GM18519 (cell line): ENCODE data around the gene STRIT1.
"Not testable (repeated sequence)": the region's sequence is repeated elsewhere in the genome, so short reads cannot be mapped to it uniquely, and the experiment has no call there.

Source experiments
- ATAC-seq: cut with Tn5 transposase; IDR thresholded peaks from one replicate; pipeline ENCODE4 v1.9.1; 2021; ENCODE audit warnings: mild to moderate bottlenecking, moderate library complexity; ENCODE audit not compliant: unreplicated experiment, low FRiP score

Gene STRIT1

DNA sequence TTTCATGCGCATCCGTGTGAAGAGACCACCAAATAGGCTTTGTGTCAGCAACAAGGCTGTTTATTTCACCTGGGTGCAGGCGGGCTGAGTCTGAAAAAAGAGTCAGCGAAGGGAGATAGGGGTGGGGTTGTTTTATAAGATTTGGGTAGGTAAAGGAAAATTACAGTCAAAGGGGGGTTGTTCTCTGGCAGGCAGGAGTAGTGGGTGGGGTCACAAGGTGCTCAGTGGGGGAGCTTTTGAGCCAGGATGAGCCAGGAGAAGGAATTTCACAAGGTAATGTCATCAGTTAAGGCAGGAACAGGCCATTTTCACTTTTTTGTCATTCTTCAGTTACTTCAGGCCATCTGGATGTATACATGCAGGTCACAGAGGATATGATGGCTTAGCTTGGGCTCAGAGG is 19.0 kb downstream of the STRIT1 start:
- ATAC-seq, result not testable (repeated sequence)

DNA sequence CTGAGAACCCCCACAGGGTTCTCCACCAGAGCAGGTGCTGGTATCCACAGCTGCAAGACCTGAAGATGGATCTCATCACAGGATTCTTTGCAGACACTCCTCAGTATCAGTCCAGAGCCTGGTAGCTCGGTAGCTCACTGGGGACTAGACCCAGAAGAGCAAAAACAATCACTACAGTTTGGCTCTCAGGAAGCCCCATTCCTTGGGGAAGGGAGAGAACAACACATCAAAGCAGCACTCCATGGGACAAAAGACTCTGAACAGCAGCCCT is 22.2 kb downstream of the STRIT1 start:
- ATAC-seq, result no peak

DNA sequence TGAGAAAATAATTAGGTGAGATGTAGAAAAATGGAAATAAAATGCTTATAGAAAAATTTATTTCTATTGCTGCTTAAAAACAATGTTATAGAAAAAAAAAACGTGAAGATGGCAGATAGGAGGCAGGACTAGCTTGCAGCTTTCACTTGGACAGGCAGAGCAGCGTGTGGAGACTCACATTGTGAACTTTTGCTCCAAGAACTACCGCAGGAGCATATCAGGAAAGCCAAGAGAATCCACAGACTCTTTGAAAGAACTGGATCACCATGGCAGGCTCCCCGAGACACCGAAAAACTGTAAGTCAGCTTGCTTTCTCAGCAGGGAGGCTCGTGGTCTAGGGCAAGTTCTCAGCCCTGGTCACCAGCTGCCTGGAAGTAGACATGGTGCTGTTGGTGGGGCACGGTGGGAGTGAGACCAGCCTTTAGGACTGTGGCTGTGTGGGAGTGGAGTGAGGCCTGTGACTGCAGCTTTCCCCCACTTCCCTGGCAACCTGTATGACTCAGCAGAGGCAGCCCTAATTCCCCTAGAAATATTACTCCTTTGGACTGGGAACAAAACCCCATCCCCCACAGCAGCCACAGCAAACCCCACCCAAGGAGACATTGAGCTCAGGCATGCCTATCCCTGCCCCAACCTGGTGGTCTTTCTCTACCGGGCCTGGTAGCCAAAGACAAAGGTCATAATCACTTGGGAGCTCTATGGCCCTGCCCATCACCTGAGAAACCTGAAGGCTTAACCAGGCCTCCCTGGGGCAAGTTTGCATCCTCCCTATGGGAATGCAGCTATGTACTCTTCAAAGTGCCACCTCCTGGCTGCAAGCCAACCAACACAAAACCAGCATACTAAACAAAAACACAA is 22.8 kb downstream of the STRIT1 start:
- no peak for ATAC-seq

DNA sequence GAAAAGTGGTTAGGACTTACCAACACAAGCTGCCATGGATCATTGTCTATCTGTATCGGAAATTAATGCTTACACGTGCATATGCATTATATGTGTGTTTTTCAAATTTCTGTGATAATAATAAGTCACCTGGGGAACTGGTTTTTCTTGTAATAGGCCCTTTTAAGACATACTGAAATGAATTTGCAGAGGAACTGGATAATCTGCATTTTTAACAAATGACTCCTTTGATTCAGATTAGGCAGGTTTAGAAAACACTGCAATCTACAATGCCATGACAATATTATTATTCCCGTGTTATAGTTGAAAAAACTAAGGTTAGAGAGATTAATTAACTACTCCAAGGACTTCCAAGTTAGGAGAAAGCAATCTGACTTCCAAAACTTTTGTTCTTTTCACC is 23.4 kb downstream of the STRIT1 start:
- ATAC-seq, result no peak

DNA sequence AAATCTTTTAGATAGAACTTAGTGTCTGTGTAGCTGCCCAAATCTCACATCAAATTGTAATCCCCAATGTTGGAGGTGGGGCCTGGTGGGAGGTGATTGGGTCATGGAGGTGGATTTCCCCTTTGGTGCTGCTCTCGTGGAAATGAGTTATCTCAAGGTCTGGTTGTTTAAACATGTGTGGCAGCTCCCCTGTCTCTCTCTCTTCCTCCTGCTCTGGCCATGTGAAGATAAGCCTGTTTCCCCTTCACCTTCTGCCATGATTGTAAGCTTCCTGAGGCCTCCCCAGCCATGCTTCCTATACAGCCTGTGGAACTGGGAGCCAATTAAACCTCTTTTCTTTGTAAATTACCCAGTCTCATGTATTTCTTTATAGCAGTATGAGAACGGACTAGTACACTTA is 30.6 kb downstream of the STRIT1 start:
- not testable (repeated sequence) for ATAC-seq

DNA sequence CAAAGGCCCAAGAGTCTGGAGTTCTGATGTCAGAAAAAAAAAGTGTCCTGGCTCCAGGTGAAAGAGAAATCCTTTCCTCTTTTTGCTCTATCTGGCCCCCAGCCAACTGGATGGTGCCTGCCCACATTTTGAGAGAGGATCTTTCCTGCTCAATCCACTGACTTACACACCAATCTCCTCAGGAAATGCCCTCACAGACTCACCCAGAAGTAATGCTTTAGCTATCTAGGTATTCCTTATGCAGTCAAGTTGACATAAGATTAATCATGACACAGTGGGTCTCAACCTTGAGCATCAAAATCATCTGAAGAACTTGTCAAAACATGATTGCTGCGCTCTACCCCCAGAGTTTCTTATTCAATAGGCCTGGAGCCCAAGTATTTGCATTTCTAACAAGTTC is 31.2 kb downstream of the STRIT1 start:
- ATAC-seq, result no peak

DNA sequence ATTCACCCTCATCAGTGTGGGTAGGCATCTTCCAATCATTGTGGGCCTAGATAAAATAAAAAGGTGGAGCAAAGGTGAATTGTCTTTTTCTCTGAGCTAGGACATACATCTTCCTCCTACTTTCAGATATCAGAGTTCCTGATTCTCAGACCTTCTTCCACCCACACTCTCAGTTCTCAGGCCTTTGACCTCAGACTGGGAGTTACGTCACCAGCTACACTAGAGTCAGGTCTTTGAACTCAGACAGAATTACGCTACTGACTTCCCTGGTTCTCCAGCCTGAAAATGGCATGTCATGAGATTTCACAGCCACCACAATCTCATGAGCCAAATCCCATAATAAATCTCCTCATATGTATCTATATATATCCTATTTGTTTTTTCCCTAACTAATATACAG is 39.0 kb downstream of the STRIT1 start:
- ATAC-seq, result no peak

DNA sequence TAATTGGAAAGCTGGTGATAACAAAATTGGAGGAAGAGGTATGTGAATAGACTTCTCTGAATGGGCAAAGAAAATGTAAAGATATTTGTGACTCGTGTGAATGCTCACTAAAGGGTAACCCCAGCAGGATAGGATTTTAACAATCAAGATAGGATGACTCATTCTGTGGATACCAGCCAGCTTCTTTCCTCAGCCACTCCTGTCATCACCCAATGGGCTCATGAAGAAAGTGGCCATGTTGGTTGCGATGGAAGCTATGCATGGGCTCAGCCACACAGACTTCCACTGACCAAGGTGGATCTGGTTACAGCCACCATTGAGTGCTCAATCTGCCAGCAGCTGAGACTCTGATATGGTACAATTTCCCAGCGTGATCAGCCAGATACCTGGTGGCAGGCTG is 40.9 kb downstream of the STRIT1 start:
- ATAC-seq, result no peak

DNA sequence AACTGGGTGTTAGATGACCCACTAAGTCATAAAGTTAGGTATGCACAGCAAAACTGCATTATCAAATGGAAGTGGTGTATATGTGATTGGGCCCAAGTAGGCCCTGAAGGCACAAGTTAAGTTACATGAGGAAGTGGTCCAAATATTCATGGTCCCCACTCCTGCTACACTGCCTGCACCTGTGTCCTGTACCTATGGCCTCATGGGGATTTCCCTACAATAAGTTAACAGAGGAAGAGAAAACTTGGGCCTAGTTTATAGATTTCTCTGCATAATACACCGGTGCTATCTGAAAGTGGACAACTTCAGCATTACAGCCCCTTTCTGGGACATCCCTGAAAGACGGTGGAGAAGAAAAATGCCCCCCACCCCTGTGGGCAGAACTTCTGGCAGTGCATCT is 41.5 kb downstream of the STRIT1 start:
- ATAC-seq, result no peak

DNA sequence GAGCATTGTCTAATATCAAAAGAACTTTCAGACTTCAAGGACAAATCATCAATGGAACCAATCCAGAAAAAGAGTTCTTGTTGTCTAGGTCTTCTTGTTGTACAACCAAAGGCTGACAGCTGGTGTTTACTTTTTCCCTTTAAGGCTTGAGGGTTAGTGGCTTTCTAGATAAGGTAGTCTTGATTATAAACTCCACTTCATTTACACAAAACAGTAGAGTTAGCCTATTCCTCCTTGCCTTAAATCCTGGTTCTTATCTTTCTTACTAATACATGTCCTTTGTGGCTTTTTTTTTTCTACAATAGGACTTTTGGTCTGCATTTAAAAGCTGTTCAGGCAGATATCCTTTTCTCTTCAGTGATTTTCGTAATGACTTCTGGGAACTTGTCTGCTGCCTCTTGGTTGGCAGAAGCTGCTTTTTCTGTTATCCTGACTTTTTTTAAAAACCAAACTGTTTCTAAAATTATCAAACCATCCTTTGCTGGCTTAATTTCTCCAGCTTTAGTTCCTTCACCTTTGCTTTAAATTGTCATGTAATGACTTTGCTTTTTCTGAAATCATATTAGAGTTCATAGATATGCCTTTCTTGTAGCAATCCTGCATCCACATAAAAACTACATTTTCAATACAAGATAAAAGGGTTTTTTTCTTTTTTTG is 44.8 kb downstream of the STRIT1 start:
- no peak for ATAC-seq

DNA sequence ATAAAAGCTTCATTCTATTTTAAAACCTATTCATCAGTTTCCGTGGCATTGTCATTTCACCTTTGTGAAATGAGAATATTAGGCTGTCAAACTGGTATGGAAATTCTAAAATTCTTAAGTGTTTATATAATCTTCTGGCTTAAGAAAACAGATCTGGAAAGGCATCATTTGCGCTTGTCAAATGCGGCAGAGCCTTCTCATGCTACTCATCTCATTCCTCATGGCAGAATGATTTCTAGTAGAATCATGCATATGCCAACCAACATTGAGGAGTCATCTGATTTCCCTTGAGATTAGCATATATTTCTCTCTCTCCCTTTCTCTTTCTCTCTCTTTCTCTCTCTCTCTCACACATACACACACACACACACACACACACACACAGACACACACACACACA is 48.8 kb downstream of the STRIT1 start:
- no peak for ATAC-seq

DNA sequence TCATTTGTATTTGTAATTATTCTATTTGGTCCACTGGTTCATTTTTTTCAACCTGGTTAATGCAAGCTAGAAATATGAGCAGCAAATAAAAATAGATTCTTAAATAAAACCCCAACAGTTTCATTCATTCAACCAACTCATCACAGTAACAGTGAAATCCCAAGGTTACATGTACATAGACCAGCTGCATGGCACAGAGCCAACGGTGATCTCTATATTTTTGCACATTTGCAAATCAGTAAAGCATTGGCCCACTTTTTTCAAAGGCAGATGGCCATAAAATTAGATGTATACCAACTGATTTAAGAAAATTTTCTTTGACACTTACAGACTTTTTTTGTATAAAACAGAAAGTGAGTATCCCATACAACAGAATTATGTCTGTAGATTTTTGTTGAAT is 49.3 kb downstream of the STRIT1 start:
- ATAC-seq, result no peak

DNA sequence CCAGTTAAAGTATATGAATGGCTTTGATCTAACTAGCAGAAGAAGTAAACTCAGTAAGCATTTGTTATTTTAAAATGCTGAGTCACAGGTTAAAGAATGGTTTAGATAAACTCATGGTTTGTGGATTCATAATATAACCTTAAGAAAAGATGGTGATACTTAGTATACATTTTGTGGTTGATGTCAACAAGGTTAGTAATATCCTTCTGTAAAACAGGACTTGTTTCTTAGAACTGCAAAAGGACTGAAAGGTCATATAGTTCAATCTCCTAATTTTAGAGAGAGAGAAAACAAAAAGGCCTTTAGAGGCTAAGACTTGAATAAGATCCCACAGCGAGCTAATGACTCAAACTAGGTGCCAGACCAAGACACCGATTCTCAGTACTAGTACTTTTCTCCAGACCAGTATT is 50.0 kb downstream of the STRIT1 start:
- peak; percentile 39 for ATAC-seq

DNA sequence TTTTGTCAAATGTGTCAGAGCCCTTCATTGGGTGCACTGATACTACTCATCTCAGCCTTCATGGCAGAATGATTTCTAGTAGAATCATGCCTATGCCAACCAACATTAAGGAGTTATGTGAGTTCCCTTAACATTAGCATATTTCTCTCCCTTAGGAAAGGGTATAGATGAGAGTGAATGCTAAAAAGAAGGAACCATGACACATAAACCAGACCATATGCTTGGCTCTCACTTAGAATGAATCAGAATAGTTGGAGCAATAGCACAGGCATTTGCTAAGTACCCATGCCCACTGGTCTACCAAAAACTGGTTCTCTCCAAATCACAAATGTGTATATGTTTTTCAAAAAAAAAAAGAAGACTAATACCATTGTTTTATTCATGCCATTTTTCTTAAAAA is 51.1 kb downstream of the STRIT1 start:
- ATAC-seq, result no peak

DNA sequence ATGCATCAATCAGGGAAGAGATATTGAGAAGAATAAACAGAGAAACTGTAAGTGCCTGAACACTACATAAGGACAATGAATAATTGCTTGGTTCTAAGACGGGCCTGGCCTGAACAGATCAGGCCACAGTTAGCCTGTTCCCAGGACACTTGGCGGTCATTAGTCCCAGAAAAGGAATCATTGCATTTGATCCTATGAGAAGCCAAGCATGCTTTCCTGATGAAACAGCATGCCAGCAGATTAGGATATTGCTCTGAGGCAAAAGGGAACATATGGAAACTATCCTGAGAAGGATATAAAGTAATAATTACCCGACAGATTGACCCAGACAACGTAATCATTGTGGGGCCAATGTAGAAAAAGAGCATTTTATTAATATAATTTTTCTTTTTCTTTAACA is 51.9 kb downstream of the STRIT1 start:
- ATAC-seq, result no peak
